ENCODE results near the gene PDXDC1.
"Not testable (repeated sequence)": the region's sequence is repeated elsewhere in the genome, so short reads cannot be mapped to it uniquely, and the experiment has no call there.

The PDXDC1 gene

DNA sequence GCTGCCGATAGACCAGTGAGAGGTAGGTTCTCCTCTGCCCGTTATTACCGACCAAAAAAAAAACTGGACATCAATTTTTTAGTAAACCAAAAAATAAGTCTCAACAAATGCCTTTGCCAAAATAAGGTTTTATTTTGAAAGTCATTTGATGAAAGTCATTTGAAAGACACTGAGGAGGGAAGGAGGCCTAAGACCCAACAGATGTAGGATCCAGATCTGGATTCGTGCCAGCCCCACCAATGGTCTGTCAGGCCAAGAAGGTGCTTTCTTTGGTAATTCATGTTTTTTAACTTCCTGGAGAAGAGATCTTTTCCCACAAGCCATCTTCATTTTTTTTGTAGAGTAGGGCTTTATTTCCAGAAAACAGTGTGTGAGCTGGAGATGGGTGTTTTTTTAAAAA is 62.9 kb downstream of the PDXDC1 start:
- no peak for DNase-seq (ENCODE audit: low read depth)

DNA sequence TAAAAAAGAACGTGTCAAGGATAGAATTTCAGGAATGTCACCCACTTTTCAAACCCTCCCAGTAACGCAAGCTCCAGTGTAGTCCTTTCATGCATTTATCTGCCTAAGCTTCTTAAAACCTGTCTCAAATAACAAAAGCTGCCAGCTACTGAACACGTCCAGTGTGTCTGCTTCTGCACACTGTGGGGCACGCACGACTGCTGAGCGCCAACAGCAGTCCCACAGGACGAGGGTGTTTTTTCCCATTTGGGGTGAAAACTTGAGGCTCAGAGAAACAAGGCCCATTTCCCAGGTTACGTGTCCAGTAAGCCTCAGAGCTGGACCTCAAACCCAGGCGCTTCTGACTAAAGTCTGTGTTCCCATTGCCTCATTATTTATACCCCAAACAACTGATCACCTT is 63.9 kb downstream of the PDXDC1 start:
- no peak for DNase-seq (ENCODE audit: low read depth)

DNA sequence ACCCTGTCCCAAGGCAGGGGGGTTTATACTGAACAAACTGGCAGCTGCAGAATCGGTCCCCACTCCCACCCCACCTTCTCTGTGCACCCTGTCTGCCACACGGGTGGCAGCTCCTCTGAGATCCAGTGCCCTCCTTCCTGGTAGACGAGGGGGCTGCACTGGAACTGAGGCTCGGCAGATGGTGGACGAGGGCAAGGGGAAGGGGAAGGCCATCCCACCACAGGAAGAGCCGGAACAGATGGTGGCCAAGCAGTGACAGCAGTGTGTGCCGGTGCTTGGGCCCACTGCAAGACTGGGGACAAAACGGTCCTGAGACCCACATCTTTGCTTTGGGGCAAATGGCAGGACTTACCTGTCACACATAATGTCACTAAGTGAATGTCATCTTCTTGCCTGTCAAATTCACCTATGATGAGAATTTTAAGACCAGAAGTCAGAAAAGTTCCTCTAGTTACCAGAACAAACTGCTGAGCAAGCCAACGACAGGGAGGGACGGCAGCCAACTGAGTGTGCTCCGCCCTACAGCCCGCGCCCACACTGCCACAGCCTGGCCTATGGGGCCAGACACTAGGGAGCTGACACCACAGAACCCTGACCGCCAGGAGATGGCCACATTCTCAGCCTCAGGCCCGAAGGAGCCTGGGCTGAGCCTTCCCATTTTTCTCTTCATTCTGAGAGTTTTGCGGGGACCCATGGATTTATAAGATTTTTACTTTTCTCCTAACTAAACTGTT is 66.6 kb downstream of the PDXDC1 start:
- no peak for DNase-seq (ENCODE audit: low read depth)

DNA sequence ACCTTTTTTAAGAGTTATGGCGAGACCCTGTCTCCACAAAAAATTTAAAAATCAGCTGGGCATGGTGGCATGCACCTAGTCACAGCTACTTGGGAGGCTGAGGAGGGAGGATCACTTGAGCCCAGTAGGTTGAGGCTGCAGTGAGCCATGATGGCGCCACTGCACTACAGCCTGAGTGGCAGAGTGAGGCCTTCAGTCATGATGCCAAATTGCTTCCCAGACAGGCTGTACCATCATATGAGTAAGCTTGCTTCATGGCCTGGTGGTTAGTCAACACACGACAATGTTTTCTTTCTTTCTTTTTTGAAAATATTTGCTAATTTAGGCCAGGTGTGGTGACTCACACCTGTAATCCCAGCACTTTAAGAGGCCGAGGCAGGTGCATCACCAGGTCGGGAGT is 68.5 kb downstream of the PDXDC1 start:
- no peak for DNase-seq (ENCODE audit: low read depth)

DNA sequence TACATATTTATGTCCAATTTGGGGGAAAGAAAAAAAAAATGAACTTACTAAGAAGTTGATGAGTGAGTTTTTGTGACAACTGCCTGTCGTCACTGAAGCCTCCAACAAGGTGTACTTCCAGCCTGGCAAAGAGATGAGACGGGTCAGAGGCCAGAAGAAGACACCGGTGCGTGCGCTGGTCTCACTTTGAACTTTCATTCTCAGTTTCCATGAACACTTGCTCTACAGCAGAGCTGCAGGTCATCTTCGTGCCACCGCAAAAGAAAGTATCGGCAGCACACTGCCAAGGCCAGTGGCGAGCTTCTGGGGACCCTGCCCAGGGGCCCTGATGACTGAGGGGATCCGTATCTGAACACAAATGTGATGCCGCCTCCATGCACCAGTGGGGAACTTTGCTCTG is 69.5 kb downstream of the PDXDC1 start:
- DNase-seq (ENCODE audit: low read depth): no peak

DNA sequence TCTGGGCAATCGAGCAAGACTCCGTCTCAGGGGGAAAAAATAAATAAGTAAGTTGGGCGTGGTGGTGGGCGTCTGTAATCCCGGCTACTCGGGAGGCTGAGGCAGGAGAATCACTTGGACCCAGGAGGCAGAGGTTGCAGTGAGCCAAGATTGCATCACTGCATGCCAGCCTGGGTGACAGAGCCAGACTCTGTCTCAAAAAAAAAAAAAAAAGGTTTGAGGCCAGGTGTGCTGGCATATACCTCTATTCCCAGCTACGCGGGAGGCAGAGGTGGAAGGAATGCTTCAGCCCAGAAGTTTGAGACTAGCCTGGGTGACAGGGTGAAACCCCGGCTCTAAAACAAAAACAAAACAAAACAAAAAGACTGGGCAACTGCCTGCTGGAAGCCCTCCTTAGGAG is 70.4 kb downstream of the PDXDC1 start:
- not testable (repeated sequence) for DNase-seq (ENCODE audit: low read depth)

DNA sequence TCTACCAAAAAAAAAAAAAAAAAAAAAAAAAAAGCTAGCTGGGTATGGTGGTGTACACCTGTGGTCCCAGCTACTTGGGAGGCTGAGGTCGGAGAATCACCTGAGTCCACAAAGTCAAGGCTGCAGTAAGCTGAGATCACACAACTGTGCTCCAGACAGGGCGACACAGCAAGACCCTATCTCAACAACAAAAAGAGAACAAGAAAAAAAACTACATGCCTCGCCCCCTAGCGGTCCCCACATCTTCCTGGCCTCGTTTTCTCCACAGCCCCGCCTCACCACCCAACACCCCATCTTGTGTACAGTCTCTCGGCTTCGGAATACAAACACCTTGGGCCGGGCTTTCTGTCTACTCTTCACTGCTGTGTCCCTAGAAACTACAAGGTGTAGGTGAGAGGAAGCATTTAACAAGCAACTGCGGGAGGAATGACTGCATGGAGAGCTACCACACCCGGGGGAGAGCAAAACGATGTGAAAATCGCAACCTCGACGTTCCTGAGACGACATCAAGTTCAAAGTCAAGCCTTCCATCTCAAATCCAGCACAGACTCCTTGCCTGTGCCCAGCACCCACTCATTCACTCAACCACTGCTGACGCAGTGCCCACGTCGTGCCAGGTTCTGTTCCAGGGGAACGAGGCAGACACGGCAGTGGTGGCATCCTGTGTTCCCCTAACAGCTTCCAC is 72.0 kb downstream of the PDXDC1 start:
- no peak for DNase-seq (ENCODE audit: low read depth)

DNA sequence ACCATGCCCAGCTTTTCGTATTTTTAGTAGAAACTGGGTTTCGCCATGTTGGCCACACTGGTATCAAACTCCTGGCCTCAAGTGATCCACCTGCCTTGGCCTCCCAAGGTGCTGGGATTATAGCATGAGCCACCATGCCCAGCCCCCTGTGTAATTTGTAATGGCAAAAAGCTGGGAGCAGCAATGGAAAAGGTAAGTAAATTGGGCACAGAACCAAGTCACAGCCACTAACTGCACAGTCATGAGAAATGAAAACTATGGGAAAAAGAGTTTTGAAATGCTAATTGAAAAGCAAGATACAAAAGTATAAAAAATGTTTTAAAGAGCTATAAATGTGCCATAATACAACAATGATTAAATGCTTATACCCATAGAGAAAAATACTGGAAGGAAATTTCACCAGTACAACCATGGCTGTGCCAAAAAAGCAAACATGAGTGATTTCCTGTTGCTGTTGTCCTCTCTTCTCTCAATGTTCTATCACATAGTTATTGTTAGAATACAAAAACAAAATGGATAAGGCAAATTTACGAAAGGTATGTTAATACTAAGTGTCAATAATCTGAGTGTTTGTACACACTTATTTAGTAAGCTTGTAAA is 74.9 kb downstream of the PDXDC1 start:
- DNase-seq (ENCODE audit: low read depth): no peak

DNA sequence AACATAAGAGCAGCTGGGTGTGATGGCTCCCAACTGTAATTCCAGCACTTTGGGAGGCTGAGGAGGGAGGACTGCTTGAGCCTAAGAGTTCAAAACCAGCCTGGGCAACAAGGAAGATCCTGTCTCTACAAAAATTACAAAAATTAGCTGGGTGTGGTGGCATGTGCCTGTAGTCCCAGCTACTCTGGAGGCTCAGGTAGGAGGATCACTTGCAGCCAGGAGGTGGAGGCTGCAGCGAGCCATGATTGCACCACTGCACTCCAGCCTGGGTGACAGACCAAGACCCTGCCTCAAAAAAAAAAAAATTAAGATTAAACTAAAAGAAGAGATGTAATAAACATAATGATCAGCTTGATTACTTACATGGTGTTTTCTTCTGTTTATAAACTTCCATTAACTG is 75.6 kb downstream of the PDXDC1 start:
- not testable (repeated sequence) for DNase-seq (ENCODE audit: low read depth)

DNA sequence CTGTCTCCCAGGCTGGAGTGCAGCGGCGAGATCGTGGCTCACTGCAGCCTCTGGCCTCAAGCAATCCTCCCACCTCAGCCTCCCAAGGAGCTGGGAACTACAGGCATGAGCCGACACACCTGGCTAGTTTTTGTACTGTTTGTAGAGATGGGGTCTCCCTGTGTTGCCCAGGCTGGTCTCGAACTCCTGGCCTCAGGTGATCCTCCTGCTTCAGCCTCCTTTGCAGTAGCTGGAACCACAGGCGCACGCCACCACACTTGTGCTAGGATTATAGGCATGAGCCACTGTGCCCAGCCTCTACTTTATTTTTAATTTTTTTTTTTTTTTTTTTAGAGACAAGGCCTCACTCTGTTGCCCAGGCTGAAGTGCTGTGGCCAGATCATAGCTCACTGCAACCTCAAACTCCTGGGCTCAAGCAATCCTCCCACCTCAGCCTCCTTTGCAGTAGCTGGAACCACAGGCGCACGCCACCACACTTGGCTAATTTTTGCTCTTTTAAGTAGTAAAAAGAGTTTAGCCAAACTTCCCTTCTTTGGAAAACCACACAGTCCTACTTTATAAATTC is 76.6 kb downstream of the PDXDC1 start:
- no peak for DNase-seq (ENCODE audit: low read depth)

DNA sequence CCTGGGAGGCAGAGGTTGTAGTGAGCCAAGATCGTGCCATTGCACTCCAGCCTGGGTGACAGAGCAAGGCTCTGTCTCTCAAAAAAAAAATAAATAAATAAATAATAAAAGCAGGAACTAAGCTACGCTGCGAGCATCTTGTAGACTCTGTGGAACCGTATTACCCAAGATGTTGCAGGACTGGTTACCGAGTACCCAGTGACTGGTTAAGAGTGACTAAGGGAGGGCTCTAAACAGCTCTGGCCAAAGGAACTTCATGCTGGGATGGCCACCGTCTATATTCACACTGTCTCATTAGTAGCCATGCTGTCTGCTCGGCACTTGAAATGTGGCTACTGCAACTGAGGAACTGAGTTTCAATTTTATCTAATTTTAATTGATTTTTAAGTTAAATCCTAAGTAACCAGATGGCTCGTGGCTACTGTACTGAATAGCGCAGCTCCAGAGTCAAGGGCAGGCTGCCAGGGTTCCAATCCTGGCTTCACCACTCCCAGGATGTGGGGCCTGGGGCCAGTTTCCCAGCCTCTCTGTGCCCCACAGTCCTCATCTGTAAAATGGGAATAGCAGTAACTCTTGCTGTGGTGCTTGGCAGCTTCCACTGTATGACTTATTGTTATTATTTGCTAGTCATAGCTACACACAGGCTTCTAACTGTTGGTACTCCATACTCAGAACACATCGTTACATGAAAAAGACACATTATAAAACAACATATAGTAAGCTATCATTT is 78.1 kb downstream of the PDXDC1 start:
- DNase-seq (ENCODE audit: low read depth): no peak

DNA sequence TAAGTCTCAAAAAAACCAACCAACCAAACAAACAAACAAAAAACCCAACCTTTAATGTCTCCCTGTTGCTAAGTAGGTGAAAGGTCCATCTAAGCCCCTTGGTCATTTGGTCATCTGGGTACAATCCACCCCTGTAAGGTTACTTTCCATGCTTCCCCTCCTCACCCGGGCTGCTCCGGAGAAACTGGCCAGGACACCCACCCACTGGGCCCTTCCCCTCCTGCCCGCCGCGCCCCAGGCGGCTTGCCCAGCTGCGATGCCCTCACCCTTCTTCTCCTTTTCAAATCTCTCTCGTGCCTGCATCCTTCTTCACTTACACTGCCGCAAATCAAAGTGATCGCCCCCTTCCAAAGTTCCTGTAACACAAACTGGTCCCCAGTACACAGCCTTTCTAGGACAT is 79.1 kb downstream of the PDXDC1 start:
- no peak for DNase-seq (ENCODE audit: low read depth)

DNA sequence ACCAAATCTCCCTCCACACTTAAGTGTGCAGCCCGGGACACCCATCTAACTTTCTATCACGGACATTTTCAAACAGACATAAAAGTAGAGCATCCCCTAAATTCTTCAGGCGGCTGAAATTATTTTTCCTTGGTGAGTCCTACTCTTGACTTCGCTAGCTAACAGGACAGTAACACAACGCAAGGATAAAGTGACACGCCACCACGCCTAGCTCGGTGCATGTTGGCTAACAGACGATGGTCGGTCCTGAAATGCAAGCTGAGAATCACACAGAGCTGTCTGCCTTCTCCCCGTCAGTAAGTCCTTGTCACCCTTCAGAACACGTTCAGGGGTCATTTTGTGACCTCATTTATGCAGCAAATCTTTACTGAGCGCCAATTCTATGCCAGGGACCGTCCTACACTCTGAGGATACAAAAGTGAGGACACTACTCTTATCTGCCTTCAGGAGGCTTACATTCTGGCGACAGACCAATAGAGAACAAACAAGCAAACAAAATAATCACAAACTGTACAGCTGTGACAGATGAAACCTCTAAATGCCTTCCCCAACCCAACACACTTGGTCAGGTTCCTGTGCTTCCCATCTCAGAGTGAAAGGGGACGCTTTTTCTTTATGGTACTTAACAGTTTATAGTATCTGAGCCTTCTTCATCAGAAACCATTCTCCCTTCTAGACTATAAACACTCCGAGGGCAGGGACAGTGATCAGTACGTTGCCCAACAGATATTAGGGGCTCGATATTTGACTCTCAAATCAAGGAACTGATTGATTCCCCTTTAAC is 79.7 kb downstream of the PDXDC1 start:
- DNase-seq (ENCODE audit: low read depth): no peak

DNA sequence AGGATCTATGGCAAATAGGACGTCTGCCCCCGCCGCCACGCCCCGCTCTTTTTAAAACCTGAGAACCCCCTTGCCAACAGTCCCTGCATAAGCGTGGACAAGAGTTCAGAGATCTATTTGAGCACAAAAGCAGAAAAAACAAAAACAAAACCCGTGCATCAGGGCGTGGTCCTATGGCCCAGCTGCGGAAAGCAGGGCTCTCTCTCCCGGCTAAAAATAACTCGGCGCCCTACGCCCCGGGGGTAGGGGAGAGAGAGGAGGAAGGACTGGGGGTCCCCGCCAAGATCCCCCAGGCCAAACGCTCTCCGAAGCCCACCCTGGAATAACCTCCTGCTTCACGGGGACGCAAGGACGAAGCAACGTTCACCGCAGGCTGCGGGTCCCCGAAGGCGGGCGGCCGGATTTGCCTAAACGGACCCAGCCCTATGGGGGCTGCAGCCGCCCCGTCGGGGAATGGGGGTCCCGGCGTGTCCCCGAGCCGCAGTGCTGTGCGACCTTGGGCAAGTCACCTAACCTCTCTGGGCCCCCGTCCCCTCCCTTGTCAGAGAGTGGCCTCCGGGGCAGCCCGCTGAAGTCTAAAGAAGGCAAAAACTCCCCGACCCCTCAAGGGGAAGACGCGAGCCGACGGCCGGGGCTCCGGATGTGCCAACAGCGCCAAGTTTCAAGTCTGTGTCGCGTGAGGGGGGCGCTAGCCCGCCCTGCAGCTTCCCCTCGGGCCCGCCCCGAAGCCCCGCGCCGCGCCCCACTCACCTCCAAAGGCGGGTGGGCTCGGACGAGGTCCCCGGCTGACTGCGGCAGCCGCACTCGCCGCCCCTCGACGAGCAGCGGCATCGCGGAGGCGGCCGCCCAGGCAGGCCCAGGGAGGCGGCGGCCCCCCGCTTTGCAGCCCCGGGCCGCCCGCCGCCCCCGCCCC is 80.6 kb downstream of the PDXDC1 start:
- peak; percentile 40 for DNase-seq (ENCODE audit: low read depth)

DNA sequence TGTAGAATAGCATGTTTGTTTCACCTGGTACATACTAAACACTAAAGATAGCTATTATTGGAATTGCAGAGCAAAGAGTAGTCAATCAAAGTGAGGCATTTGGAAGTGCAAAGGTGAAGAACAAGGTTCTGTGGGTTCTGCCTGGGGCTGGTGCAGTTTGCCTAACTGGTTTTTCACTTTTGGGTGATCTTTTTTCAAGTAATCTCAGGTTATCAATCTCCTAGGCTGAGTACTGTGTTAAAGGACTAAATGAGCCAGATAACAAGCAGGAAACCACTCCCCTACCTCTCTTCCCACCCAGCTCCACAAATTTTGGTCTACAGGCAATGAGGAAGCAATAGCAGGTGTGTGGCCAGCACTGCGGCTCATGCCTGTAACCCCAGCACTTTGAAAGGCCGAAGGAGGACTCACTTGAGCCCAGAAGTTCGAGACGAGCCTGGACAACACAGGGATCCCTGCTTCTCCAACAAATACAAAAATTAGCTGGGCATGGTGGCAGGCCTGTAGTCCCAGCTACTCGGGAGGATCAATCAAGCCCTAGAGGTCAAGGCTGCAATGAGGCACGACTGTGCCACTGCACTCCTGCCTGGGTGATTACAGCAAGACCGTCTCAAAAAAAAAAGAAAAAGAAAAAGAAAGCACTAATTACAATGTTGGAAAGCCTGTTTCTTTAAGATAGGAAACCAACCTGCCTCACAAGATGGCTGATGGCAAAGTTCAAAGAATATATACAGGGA is 83.0 kb downstream of the PDXDC1 start:
- no peak for DNase-seq (ENCODE audit: low read depth)

DNA sequence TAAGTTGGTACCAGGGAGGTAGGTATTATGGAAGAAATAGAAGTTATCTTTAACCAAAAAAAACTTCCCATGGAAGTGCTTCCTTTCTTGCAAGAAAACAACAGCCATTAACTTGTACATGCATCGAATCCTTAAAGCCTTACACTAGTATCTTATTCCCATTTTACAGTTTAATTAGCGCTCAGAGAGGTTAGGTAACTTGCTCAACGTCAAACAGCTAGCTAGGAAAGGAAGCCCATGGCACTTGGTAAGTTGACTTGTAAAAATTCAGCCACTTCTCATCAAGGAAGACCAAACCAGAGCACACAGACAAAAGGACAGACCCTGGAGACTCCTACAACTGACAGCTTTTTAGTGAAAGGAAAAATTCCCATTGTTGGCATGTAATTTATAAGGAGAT is 84.5 kb downstream of the PDXDC1 start:
- DNase-seq (ENCODE audit: low read depth): no peak

DNA sequence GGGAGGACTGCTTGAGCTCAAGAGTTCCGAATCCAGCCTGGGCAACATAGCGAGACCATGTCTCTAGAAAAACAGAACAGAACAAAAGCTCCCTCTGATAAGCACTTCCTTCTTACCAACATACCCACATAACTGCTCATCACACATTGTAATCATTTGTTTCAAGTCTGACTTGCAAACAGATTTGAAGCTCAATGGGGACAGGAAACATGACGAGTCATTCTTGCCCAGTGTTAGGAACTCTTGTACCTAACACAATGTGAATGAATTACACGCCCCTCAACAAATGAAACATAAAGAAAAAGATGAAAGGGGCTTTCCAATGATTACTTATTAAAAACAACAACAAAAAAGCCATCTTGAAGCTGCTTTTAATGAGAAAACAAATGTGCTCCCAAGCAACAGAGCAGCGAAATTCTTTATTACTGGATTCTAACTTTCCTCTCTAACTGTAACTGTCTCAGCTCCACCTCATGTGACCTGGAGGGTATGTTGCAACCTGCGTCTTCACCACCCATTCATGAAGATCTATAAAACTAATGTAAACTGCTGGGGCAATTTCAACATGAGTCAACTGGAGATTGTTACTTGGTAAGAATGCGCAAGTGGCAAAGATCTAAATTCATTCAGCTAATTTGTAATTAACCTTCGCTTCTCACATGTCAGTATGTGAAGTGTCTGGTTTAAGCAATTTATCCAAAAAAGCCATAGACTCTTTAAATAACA is 87.4 kb downstream of the PDXDC1 start:
- not testable (repeated sequence) for DNase-seq (ENCODE audit: low read depth)

DNA sequence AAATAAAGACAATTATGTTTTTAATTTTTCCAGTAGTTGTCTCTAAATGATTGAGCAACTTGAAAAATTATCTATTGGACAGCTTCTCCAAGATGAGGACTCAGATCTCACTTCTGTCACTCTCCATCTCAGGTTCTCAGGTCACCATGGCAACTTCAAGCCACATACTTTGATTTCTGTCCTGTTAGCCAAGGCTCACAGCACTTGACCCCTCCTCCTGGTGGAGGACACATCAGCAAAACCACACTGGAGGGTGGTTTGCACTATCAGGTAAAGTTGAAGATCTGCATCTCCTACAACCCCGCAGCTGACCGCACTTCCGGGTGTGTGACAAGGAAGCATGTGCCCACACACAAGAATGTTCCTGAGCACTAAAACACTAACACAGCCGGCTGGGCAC is 91.1 kb downstream of the PDXDC1 start:
- not testable (repeated sequence) for DNase-seq (ENCODE audit: low read depth)

DNA sequence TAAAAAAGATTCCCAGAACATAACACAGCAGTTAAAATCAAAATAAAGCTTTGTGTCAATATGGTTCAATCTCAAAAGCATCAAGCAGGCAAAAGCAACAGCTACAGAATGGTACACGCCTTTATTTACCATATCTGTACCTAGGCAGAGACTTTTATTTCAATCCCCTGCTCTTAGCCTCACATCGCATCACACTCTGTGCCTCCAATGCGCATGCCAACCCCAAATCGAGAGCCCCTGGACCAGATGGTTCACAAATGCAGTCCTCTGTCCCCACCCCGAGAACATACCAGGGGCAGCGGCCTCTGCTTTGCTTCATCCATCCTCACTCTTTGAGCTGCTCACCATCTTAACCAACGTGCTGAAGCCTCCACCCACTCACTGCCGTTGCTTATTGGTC is 91.9 kb downstream of the PDXDC1 start:
- not testable (repeated sequence) for DNase-seq (ENCODE audit: low read depth)

All from stimulated activated CD8-positive, alpha-beta memory T cell treated with anti-CD3 and anti-CD28 coated beads, Interleukin-7, amount 100 ng/mL, for 24 hours (primary cell).